ENCODE results near the gene THYN1. TPM values are rescaled to one million over a fixed set of nuclear protein-coding genes. Genes with fewer than 3 reads are reported as not detected.

The THYN1 gene
- 62.5 and 62.6 TPM in 2 replicates for total RNA-seq
- long read RNA-seq, transcript THYN1-203 (8 exons, 943 nt): minor isoform, 8 of 76 reads
- long read RNA-seq, transcript THYN1-204 (8 exons, 893 nt): minor isoform, 15 of 76 reads
- long read RNA-seq, transcript THYN1-201 (7 exons, 1,299 nt): major isoform, 30 of 76 reads
- long read RNA-seq, partial matches to known transcripts: 10 of 76 reads
- long read RNA-seq, other reads (novel, unspliced or antisense): 12 of 76 reads

GRCh38 chr11:134253188-134253993 lies at the start of gene THYN1, which contains the start of gene ACAD8:
Gene THYN1 (minus strand): TSS chr11:134253352. CDS start chr11:134252882, 470 bp downstream.
Gene ACAD8 (plus strand): TSS chr11:134253568. CDS start chr11:134253601, 33 bp downstream.
- H3K27me3 Mint-ChIP-seq (ENCODE audit: low read depth): no peaks in the 10 kb centered on the region
- no peaks in the 10 kb centered on the region for H3K36me3 Mint-ChIP-seq (ENCODE audit: low read depth)
- no peaks in the 10 kb centered on the region for H3K9me3 Mint-ChIP-seq
- TF ChIP-seq, protein P1, sequence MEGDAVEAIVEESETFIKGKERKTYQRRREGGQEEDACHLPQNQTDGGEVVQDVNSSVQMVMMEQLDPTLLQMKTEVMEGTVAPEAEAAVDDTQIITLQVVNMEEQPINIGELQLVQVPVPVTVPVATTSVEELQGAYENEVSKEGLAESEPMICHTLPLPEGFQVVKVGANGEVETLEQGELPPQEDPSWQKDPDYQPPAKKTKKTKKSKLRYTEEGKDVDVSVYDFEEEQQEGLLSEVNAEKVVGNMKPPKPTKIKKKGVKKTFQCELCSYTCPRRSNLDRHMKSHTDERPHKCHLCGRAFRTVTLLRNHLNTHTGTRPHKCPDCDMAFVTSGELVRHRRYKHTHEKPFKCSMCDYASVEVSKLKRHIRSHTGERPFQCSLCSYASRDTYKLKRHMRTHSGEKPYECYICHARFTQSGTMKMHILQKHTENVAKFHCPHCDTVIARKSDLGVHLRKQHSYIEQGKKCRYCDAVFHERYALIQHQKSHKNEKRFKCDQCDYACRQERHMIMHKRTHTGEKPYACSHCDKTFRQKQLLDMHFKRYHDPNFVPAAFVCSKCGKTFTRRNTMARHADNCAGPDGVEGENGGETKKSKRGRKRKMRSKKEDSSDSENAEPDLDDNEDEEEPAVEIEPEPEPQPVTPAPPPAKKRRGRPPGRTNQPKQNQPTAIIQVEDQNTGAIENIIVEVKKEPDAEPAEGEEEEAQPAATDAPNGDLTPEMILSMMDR (conservative IDR thresholded peaks at IDR 0.05): peak; percentile 19
- H3K4me1 Mint-ChIP-seq: peaks cover 30% of the 10 kb centered on the region
- peak within 1 kb of the TSS; percentile 95 for H3K4me3 Mint-ChIP-seq
- peak within 1 kb of the TSS; percentile 91 for H3K27ac Mint-ChIP-seq (ENCODE audit: unreplicated experiment)
- DNase-seq (ENCODE audit: low read depth, low spot score): peak; percentile 90

- Mint-ChIP-seq H3K36me3 (ENCODE audit: low read depth) (no peaks in the 10 kb centered on the region), H3K9me3 (no peaks in the 10 kb centered on the region), H3K4me1 (peaks cover 1% of the 10 kb centered on the region), H3K4me3 (no peak overlapping the region), H3K27me3 (ENCODE audit: low read depth) (peaks cover 10% of the 10 kb centered on the region), H3K27ac (ENCODE audit: unreplicated experiment) (no peak overlapping the region)
- no peak for DNase-seq (ENCODE audit: low read depth, low spot score)
- TF ChIP-seq, protein P1 (conservative IDR thresholded peaks at IDR 0.05): no peak
These were observed 41.5 kb upstream of the THYN1 start for GRCh38 chr11:134294664-134295063.

- H3K27ac Mint-ChIP-seq (ENCODE audit: unreplicated experiment): no peak overlapping the region
- H3K9me3 Mint-ChIP-seq: no peaks in the 10 kb centered on the region
- peaks cover 12% of the 10 kb centered on the region for H3K27me3 Mint-ChIP-seq (ENCODE audit: low read depth)
- no peak for DNase-seq (ENCODE audit: low read depth, low spot score)
- H3K4me1 Mint-ChIP-seq: peaks cover 9% of the 10 kb centered on the region
- TF ChIP-seq, protein P1 (conservative IDR thresholded peaks at IDR 0.05): no peak
- H3K4me3 Mint-ChIP-seq: no peak overlapping the region
- no peaks in the 10 kb centered on the region for H3K36me3 Mint-ChIP-seq (ENCODE audit: low read depth)
These were observed 40.3 kb upstream of the THYN1 start for GRCh38 chr11:134293119-134294113.

DNA sequence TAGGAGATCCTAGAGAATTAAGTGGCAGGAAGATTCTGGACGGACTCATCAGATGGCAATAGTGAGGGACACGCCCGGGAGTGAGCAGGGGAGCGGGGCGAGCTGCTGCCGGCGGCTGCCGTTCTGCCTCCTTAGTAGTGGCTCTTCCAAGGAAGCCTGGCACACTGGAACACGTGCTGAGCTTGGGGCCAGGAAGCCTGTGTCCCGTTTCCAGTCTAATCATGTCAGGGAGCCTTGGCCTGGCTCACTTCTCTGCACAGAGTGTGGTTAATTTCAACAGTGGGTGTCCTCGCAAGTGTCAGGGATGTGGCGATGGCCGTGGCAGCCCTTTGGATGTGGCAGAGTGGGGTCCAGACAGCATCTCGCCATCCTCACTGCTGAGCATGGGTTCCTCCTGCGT lies 39.5 kb upstream of the THYN1 start:
- H3K4me1 Mint-ChIP-seq: peaks cover 14% of the 10 kb centered on the region
- DNase-seq (ENCODE audit: low read depth, low spot score): no peak
- no peak overlapping the region for H3K4me3 Mint-ChIP-seq
- no peaks in the 10 kb centered on the region for H3K36me3 Mint-ChIP-seq (ENCODE audit: low read depth)
- no peaks in the 10 kb centered on the region for H3K9me3 Mint-ChIP-seq
- TF ChIP-seq, protein P1 (conservative IDR thresholded peaks at IDR 0.05): no peak
- no peak overlapping the region for H3K27ac Mint-ChIP-seq (ENCODE audit: unreplicated experiment)
- H3K27me3 Mint-ChIP-seq (ENCODE audit: low read depth): peaks cover 15% of the 10 kb centered on the region

- no peak overlapping the region for H3K27ac Mint-ChIP-seq (ENCODE audit: unreplicated experiment)
These were observed 38.0 kb upstream of the THYN1 start for GRCh38 chr11:134291196-134291595.

More at GRCh38 chr11:134291196-134291595, 38.0 kb upstream of the THYN1 start:
- peaks cover 14% of the 10 kb centered on the region for H3K4me1 Mint-ChIP-seq
- no peak for DNase-seq (ENCODE audit: low read depth, low spot score)
- TF ChIP-seq, protein P1 (conservative IDR thresholded peaks at IDR 0.05): no peak
- H3K36me3 Mint-ChIP-seq (ENCODE audit: low read depth): no peaks in the 10 kb centered on the region
- no peak overlapping the region for H3K4me3 Mint-ChIP-seq
- H3K9me3 Mint-ChIP-seq: no peaks in the 10 kb centered on the region
- H3K27me3 Mint-ChIP-seq (ENCODE audit: low read depth): peaks cover 15% of the 10 kb centered on the region

Measured in neural crest cell (in vitro differentiated cells).